NCI-H2107 treated with DMSO at 0.1 percent for 48 hours (cell line): Measurements from ENCODE around the gene SMYD3.

Source experiments
- DNase-seq: peaks from one replicate; lab custom pipeline; 2025; ENCODE audit not compliant: unreplicated experiment; lab: John Stamatoyannopoulos, UW

Gene SMYD3

DNA sequence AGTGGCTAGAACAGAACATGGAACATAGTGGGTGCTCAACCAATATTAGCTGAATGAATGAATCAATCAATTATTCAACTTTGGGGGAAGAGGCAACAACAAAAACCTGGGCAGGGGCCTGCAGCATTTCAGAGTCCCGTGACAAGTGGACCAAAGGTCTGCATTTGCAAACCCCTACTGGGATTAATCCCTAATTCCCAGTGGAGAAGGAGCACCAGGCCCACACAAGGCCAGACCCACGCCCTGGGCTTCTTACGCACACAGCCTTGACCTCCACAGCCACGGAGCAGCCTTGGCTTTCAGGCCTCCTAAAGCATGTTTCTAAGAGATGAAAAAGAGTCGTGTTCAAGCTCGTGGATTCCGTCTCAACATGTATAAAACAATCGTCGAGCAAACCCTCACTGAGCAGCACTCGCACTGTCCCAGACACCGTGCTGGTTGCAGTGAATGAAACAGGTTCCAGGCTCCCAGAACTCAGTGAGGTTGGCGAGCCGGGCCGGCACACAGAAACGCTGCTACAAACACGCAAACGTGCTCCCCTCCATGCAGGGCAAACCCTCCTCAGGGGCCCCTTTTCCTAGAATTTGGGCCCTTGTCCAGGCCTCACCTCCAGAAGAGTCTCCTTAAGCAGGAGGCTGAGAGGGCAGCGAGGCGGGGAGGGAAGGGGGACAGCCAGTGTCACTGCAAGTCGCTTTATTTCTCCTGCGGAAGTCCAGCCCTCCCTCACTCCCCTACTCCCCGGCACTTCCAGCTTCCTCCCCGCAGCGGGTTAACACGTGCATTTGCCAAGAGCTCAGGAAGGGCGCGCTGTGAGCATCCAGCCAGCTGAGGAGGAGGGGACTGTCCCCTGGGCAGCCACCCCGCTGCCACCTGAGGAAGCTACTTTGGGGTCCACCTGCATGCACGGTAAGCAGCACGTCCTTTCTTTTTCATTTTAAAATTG is 795.8 kb downstream of the SMYD3 start:
- DNase-seq = no peak

DNA sequence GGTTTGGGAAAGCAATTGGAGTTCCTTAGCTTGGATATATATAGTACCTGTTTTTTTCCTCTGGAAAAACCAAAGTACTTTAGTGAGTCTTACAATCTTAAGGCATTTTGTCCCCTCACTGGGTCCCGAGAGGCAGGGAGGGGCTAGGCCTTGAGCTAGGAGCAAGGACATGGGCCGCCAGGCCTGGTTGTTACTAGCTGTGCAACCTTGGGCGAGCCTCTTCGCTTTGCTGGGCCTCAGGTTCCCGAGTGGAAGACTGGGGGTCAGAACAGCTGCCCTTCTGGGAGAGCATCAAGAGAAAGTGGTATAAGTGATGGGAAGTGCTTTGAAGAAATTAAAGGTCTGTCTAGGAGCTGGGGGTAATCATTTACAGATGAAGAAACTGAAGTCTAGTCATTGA is 799.1 kb downstream of the SMYD3 start:
- DNase-seq = no peak

DNA sequence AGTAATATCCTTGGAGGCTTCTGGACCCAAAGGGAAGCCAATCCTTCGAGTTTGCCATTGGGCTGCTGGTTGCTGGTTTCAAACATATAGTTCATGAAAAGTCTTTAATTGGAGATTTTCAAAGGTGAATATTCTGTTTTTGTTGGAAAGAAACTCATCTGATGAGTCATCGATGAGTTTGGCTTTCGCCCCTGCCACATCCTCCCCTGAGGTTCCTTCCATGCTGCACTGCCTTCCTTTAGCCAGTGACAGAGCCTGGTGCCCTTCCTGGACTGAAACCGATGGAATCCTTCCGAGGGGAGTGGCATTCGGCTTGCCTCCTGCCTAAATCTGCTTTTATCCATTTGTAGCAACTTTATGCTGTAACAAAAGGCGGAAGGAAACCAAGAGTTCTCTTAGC is 802.3 kb downstream of the SMYD3 start:
- DNase-seq = no peak

DNA sequence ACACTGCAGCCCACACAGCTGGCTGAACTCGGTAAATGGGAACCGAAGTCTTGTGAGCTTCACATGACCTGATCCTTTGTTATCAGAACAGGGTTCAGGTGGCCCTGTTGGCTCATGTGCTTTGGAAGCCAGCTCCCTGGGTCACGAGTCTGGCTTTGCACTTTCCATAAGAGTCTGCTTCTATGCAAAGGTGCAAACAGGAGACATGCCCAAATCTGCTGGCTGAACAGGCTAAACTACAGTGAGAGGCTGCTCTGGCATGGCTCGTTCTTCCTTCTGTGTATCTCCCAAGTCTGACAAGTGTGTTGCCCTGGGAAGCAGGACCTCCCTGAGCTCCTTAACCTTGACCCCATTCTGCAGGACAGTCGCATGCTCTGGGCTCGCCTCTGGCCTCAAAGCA is 802.7 kb downstream of the SMYD3 start:
- no peak for DNase-seq

DNA sequence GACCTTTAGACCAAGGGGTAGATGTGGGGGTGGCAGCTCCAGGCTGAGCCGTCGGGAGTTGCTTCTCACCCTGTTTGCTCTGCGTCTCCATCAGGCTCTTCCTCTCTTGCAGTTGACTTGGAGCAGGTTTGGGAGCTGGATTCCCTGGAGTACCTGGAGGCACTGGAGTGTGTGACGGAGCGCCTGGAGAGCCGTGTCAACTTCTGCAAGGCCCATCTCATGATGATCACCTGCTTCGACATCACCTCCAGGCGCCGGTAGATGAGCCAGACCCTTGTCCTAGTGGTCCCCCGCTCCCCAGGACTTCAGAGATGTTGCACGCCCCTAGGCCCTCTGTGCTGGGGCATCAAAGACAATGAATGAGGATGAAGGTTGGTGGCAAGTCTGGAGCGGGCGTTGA is 804.7 kb downstream of the SMYD3 start:
- DNase-seq = no peak

DNA sequence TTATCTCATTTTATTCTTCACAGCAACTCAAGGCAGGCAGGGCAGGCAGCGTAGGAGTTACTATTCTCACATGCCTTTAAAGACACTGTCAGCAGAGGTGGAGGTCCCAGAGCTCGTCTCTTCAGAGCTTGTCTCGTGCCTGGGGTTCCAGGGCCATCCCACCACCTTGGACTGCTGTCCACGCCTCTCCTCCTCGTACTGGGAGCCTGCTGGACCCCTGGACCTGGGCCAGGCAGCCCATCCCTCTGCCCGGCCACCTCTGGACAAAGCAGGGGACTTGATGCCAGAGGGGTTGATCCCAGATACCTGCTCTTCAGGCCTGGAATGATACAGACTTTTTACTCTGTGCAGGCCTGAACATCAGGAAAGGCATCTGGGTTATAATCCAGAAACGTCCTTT is 805.4 kb downstream of the SMYD3 start:
- DNase-seq = no peak

DNA sequence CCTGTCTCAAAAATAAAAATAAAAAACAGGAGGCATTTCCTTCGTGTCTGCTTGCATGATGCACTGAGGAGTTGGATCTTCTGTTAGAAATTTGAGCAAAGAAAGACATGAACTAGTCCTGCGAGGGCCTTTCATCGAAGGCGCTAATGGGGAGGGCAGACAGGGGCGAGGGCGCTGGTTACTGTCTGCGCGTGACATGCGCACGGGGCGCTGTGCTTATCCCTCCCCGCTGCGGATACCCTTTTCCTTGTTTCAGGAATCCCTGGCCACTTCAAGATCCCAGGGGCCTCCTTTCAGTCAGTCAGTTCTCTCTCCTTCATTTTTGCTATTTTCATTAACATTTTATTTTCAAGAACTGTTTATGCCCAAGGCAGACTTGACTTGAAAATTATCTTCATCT is 806.4 kb downstream of the SMYD3 start:
- DNase-seq = no peak
